ENCODE measurements around the gene FOXA1. TPM values are rescaled to one million over a fixed set of nuclear protein-coding genes. Genes with fewer than 3 reads are reported as not detected.

The FOXA1 gene
- total RNA-seq, 1 experiment from 2014 or later, result 212 TPM

GRCh38 chr14:37587881-37588666, 7.0 kb downstream of the FOXA1 start:
- Histone ChIP-seq H3K4me3 (ENCODE audit: low read length) (peak overlapping the region; percentile 96), H4K20me1 (ENCODE audit: low read length) (peaks cover 17% of the 10 kb centered on the region), H3K27me3 (ENCODE audit: low read length) (no peaks in the 10 kb centered on the region), H3K79me2 (ENCODE audit: low read length) (peaks cover 87% of the 10 kb centered on the region), H2AFZ (ENCODE audit: low read length) (no peak overlapping the region), H3K9me3 (ENCODE audit: low read length) (no peaks in the 10 kb centered on the region), H3K9me2 (replicated peaks; ENCODE audit: low read length) (no peaks in the 10 kb centered on the region), H3K27ac (ENCODE audit: low read length) (peak overlapping the region; percentile 99), H3K4me2 (ENCODE audit: low read length) (peak overlapping the region; percentile 89), H3K9ac (ENCODE audit: low read length) (peak overlapping the region; percentile 99), H3K4me1 (ENCODE audit: insufficient read depth, low read length) (peaks cover 46% of the 10 kb centered on the region), H3K36me3 (ENCODE audit: low read depth, low read length) (peaks cover 43% of the 10 kb centered on the region), H3F3A (ENCODE audit: low read length, unreplicated experiment) (no peaks in the 10 kb centered on the region)
- intact Hi-C loops (cut with micrococcal nuclease), result loop anchor here (2.0 to 10.0 kb wide), 2 partner anchors 413 to 927 kb away; partner anchors contain the start of genes PAX9 and SLC25A21
- TF ChIP-seq CTCF (conservative IDR thresholded peaks at IDR 0.05; ENCODE audit: low read depth, low read length), result no peak
- no peak for TF ChIP-seq EZH2 (IDR thresholded peaks at IDR 0.05; ENCODE audit: low read length, unreplicated experiment)
- no peak for TF ChIP-seq EZH2phosphoT487 (IDR thresholded peaks at IDR 0.05; ENCODE audit: borderline replicate concordance, low read length)
- no peak; the same call in 1 of the 2 replicates for ATAC-seq
- CTCF ChIA-PET, result interaction anchor here (0.6 to 0.7 kb wide), 2 partner anchors 15 to 249 kb away, joined by 3 to 4 read pairs; no protein-coding TSS in a partner anchor
- peak; percentile 57 for DNase-seq
- TSS peak; percentile 14 for BruUV-seq (replicated peaks)
- POLR2A ChIA-PET (ENCODE audit: unreplicated experiment), result interaction anchor here (0.6 to 1.7 kb wide), 7 partner anchors 9 to 393 kb away, joined by 3 to 7 read pairs (median 3); no protein-coding TSS in a partner anchor

GRCh38 chr14:37587131-37587803, 7.8 kb downstream of the FOXA1 start:
- Histone ChIP-seq H3K9me2 (replicated peaks; ENCODE audit: low read length) (no peaks in the 10 kb centered on the region), H3F3A (ENCODE audit: low read length, unreplicated experiment) (no peaks in the 10 kb centered on the region), H3K27ac (ENCODE audit: low read length) (peak overlapping the region; percentile 99), H3K79me2 (ENCODE audit: low read length) (peaks cover 82% of the 10 kb centered on the region), H3K36me3 (ENCODE audit: low read depth, low read length) (peaks cover 34% of the 10 kb centered on the region), H4K20me1 (ENCODE audit: low read length) (peaks cover 12% of the 10 kb centered on the region), H3K4me2 (ENCODE audit: low read length) (peak overlapping the region; percentile 89), H3K9ac (ENCODE audit: low read length) (peak overlapping the region; percentile 99), H2AFZ (ENCODE audit: low read length) (no peak overlapping the region), H3K4me1 (ENCODE audit: insufficient read depth, low read length) (peaks cover 53% of the 10 kb centered on the region), H3K27me3 (ENCODE audit: low read length) (no peaks in the 10 kb centered on the region), H3K9me3 (ENCODE audit: low read length) (no peaks in the 10 kb centered on the region), H3K4me3 (ENCODE audit: low read length) (peak overlapping the region; percentile 96)
- intact Hi-C loops (cut with micrococcal nuclease), result loop anchor here (2.0 to 10.0 kb wide), 2 partner anchors 412 to 926 kb away; partner anchors contain the start of genes PAX9 and SLC25A21
- ATAC-seq, result no peak
- BruUV-seq (replicated peaks), result no TSS peak
- no peak for TF ChIP-seq CTCF (conservative IDR thresholded peaks at IDR 0.05; ENCODE audit: low read depth, low read length)
- CTCF ChIA-PET, result interaction anchor here (0.6 kb wide), 1 partner anchor 282 kb away, joined by 6 read pairs; no protein-coding TSS in a partner anchor
- peak; percentile 44 for DNase-seq
- POLR2A ChIA-PET (ENCODE audit: unreplicated experiment), result interaction anchor here (0.6 to 1.7 kb wide), 6 partner anchors 10 to 392 kb away, joined by 3 to 7 read pairs (median 4); no protein-coding TSS in a partner anchor
